Smooth muscle cell of the coronary artery (primary cell): Measurements from ENCODE around the gene LUZP4. TPM values are rescaled to one million over a fixed set of nuclear protein-coding genes. Genes with fewer than 3 reads are reported as not detected.

Source experiments
- total RNA-seq: library from RNA; depleted of rRNA; stranded (reverse); fragments of >200 nt; gene quantifications from 2 replicates; pipeline ENCODE4 v1.2.3, GENCODE V29; 2014; ENCODE audit warnings: low replicate concordance

The LUZP4 gene, protein sequence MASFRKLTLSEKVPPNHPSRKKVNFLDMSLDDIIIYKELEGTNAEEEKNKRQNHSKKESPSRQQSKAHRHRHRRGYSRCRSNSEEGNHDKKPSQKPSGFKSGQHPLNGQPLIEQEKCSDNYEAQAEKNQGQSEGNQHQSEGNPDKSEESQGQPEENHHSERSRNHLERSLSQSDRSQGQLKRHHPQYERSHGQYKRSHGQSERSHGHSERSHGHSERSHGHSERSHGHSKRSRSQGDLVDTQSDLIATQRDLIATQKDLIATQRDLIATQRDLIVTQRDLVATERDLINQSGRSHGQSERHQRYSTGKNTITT
- total RNA-seq, result not detected in 2 replicates

DNA sequence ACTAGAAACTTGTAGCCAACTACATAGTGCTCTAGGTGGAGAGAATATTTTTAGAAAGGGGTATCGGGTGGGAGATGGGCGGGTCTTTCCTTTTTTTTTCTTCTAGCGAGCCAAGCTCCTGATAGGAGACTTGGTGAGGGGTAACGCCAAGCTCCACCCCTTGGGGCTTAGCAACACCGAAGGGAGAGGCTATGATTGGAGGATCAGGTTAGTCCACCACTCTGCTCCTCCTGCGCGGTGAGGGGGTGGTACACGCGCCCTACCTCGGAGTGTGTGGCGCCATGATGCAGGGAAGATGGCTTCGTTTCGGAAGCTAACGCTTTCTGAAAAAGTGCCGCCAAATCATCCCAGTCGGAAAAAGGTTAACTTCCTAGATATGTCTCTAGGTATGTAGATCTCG lies at the start of gene LUZP4:
LUZP4 (plus strand) TSS at position 251 of the 400 bp plus-strand sequence; CDS start at position 296, 45 bp downstream.

Other genes with a start within 250 kb of the LUZP4 start
- gene RBMXL3, start 100.3 kb upstream of the LUZP4 start, total RNA-seq, result not detected in 2 replicates
- 3.1 and 3.2 TPM in 2 replicates for gene LRCH2, start 55.6 kb upstream of the LUZP4 start, total RNA-seq